ENCODE results near the gene LRRC41. TPM values are rescaled to one million over a fixed set of nuclear protein-coding genes. Genes with fewer than 3 reads are reported as not detected.
"Not testable (repeated sequence)": the region's sequence is repeated elsewhere in the genome, so short reads cannot be mapped to it uniquely, and the experiment has no call there.

The LRRC41 gene
- total RNA-seq, 3 donors from 2014 or later (not counting 1 experiment from before 2014, with no cell fraction given): 35.0 to 43.9 (median 35.8) TPM

GRCh38 chr1:46342084-46342656 is 38.8 kb upstream of the LRRC41 start:
- Histone ChIP-seq H3K4me1 (ENCODE audit: control insufficient read depth, insufficient read depth, low read length) (peaks cover 18% of the 10 kb centered on the region), H3K4me3 (ENCODE audit: low read length) (no peak overlapping the region), H3K27ac (ENCODE audit: low read length) (peak overlapping the region; percentile 97), H3K36me3 (ENCODE audit: control insufficient read depth, insufficient read depth, low read length) (peaks cover 12% of the 10 kb centered on the region), H3K9me3 (ENCODE audit: control insufficient read depth, insufficient read depth, low read length) (no peaks in the 10 kb centered on the region), H3K27me3 (ENCODE audit: control insufficient read depth, insufficient read depth, low read length) (no peaks in the 10 kb centered on the region)
- no peaks in the 10 kb centered on the region for H3K9me3 Mint-ChIP-seq
- H3K36me3 Mint-ChIP-seq: no peaks in the 10 kb centered on the region
- peak; percentile 27 for TF ChIP-seq CTCF (IDR thresholded peaks at IDR 0.05)
- intact Hi-C loops (cut with micrococcal nuclease): no loop called here
- peak overlapping the region; percentile 99 for H3K27ac Mint-ChIP-seq
- peak in 2 of 3 donors; percentile 22 to 31 for ATAC-seq
- DNase-seq: peak in 1 of 2 donors; percentile 53
- 92% methylated on average over 6 of the region's 6 CpGs for WGBS (ENCODE audit: insufficient coverage)
- peak overlapping the region; percentile 100 for H3K4me3 Mint-ChIP-seq
- H3K4me1 Mint-ChIP-seq: peaks cover 33 to 43% of the 10 kb centered on the region in 2 donors
- no peaks in the 10 kb centered on the region for H3K27me3 Mint-ChIP-seq (ENCODE audit: low read depth in 2 of 2)

- H3K9me3 ChIP-seq (ENCODE audit: control insufficient read depth, insufficient read depth, low read length): no peaks in the 10 kb centered on the region
- Mint-ChIP-seq H3K36me3 (no peaks in the 10 kb centered on the region), H3K9me3 (no peaks in the 10 kb centered on the region), H3K27ac (peak overlapping the region; percentile 99), H3K4me3 (peak overlapping the region; percentile 100), H3K27me3 (ENCODE audit: low read depth in 2 of 2) (no peaks in the 10 kb centered on the region), H3K4me1 (peaks cover 33 to 43% of the 10 kb centered on the region in 2 donors)
- ATAC-seq (no peak), DNase-seq (peak; percentile 18 to 32)
- intact Hi-C loops (cut with micrococcal nuclease): loop anchor here (2.0 kb wide), 1 partner anchor 95 kb away; the partner anchor contains the start of gene RAD54L
- peak overlapping the region; percentile 97 for H3K27ac ChIP-seq (ENCODE audit: low read length)
- peaks cover 18% of the 10 kb centered on the region for H3K4me1 ChIP-seq (ENCODE audit: control insufficient read depth, insufficient read depth, low read length)
- 78% methylated on average over 31 of the region's 31 CpGs for WGBS (ENCODE audit: insufficient coverage)
- no peaks in the 10 kb centered on the region for H3K27me3 ChIP-seq (ENCODE audit: control insufficient read depth, insufficient read depth, low read length)
- H3K36me3 ChIP-seq (ENCODE audit: control insufficient read depth, insufficient read depth, low read length): peaks cover 9% of the 10 kb centered on the region
- no peak for TF ChIP-seq CTCF (IDR thresholded peaks at IDR 0.05)
- H3K4me3 ChIP-seq (ENCODE audit: low read length): peak overlapping the region; percentile 84
Measured at GRCh38 chr1:46341222-46342083, 38.0 kb upstream of the LRRC41 start.

- Mint-ChIP-seq H3K27ac (peak within 1 kb of the TSS; percentile 99), H3K9me3 (no peaks in the 10 kb centered on the region), H3K27me3 (ENCODE audit: low read depth in 2 of 2) (no peaks in the 10 kb centered on the region), H3K4me3 (peak within 1 kb of the TSS; percentile 100), H3K4me1 (peaks cover 33 to 43% of the 10 kb centered on the region in 2 donors), H3K36me3 (no peaks in the 10 kb centered on the region)
- under 1% methylated on average over 53 of the region's 53 CpGs for WGBS (ENCODE audit: insufficient coverage)
- peak; percentile 87 to 95 (median 88) for ATAC-seq
- Histone ChIP-seq H3K27me3 (ENCODE audit: control insufficient read depth, insufficient read depth, low read length) (no peaks in the 10 kb centered on the region), H3K36me3 (ENCODE audit: control insufficient read depth, insufficient read depth, low read length) (peaks cover 9% of the 10 kb centered on the region), H3K27ac (ENCODE audit: low read length) (peak within 1 kb of the TSS; percentile 97), H3K4me1 (ENCODE audit: control insufficient read depth, insufficient read depth, low read length) (peaks cover 18% of the 10 kb centered on the region), H3K4me3 (ENCODE audit: low read length) (peak within 1 kb of the TSS; percentile 84), H3K9me3 (ENCODE audit: control insufficient read depth, insufficient read depth, low read length) (no peaks in the 10 kb centered on the region)
- peak; percentile 85 to 95 for DNase-seq
- TF ChIP-seq CTCF (IDR thresholded peaks at IDR 0.05): peak; percentile 74
- intact Hi-C loops (cut with micrococcal nuclease): loop anchor here (1.0 to 2.0 kb wide), 2 partner anchors 37 to 94 kb away; partner anchors contain the start of genes LRRC41, RAD54L and UQCRH
Measured at GRCh38 chr1:46340404-46341221, 37.2 kb upstream of the LRRC41 start, which contains the start of gene NSUN4. Gene NSUN4 (plus strand): TSS chr1:46340807. CDS start chr1:46340827, 20 bp downstream.

GRCh38 chr1:46337409-46337808 is 34.0 kb upstream of the LRRC41 start:
- peaks cover 18% of the 10 kb centered on the region for H3K4me1 ChIP-seq (ENCODE audit: control insufficient read depth, insufficient read depth, low read length)
- H3K9me3 Mint-ChIP-seq; H3K4me3 Mint-ChIP-seq; H3K4me3 ChIP-seq (ENCODE audit: low read length); DNase-seq; H3K27me3 Mint-ChIP-seq (ENCODE audit: low read depth in 2 of 2); H3K27ac Mint-ChIP-seq; H3K9me3 ChIP-seq (ENCODE audit: control insufficient read depth, insufficient read depth, low read length); intact Hi-C loops (cut with micrococcal nuclease); H3K36me3 ChIP-seq (ENCODE audit: control insufficient read depth, insufficient read depth, low read length); ATAC-seq; H3K27me3 ChIP-seq (ENCODE audit: control insufficient read depth, insufficient read depth, low read length); H3K36me3 Mint-ChIP-seq; H3K27ac ChIP-seq (ENCODE audit: low read length): not testable (repeated sequence)
- WGBS (ENCODE audit: insufficient coverage): 90% methylated on average over 2 of the region's 14 CpGs
- peaks cover 22 to 29% of the 10 kb centered on the region in 2 donors for H3K4me1 Mint-ChIP-seq
